DND-41 (cell line): ENCODE results near the gene SPIB.

ENCODE experiments used
- ATAC-seq: fragments of 200-7000 bp; cut with Tn5 transposase; 3 replicates; pipeline ENCODE4 v1.9.1; 2021; ENCODE audit warnings: low read depth; ENCODE audit not compliant: insufficient read depth
- DNase-seq: peaks from one replicate; pipeline ENCODE4 v3.0.0-alpha.2; 2020
- H2AFZ ChIP-seq: 2 replicates; pipeline ENCODE4 v1.6.0; 2012; ENCODE audit warnings: low read depth, low read length
- H3K27ac ChIP-seq: 2 replicates; pipeline ENCODE4 v1.5.1; 2012; ENCODE audit warnings: low read length, inconsistent platforms
- H3K27me3 ChIP-seq: fragments of 200-600 bp; sonication (generic); 2 replicates; pipeline ENCODE4 v1.6.0; 2012; ENCODE audit warnings: low read length, mild to moderate bottlenecking, inconsistent platforms; ENCODE audit not compliant: insufficient read depth, poor library complexity
- H3K36me3 ChIP-seq: 2 replicates; pipeline ENCODE4 v1.5.1; 2012; ENCODE audit warnings: low read length, inconsistent platforms; ENCODE audit not compliant: insufficient read depth
- H3K4me1 ChIP-seq: 2 replicates; pipeline ENCODE4 v1.5.1; 2012; ENCODE audit warnings: mild to moderate bottlenecking, low read length; ENCODE audit not compliant: insufficient read depth
- H3K4me2 ChIP-seq: 2 replicates; pipeline ENCODE4 v1.6.0; 2012; ENCODE audit warnings: mild to moderate bottlenecking, moderate library complexity, low read length, inconsistent platforms; ENCODE audit not compliant: insufficient read depth
- H3K4me3 ChIP-seq, 2 experiments: fragments of 200-600 bp in 1 of 2; shearing (Covaris generic) in 1 of 2; 2 replicates each; pipeline ENCODE4 v1.5.1; 2012 to 2016; ENCODE audit warnings: inconsistent platforms in 2 of 2, low read length in 2 of 2, mild to moderate bottlenecking in 2 of 2, low read depth in 1 of 2, moderate library complexity in 1 of 2
- H3K79me2 ChIP-seq: 2 replicates; pipeline ENCODE4 v1.6.0; 2012; ENCODE audit warnings: low read length, inconsistent platforms; ENCODE audit not compliant: insufficient read depth
- H3K9ac ChIP-seq: 2 replicates; pipeline ENCODE4 v1.6.0; 2012; ENCODE audit warnings: low read depth, mild to moderate bottlenecking, inconsistent platforms, low read length, moderate library complexity
- H3K9me3 ChIP-seq: 2 replicates; pipeline ENCODE4 v1.5.1; 2012; ENCODE audit warnings: low read length, moderate library complexity, mild to moderate bottlenecking, inconsistent platforms; ENCODE audit not compliant: insufficient read depth, severe bottlenecking
- H4K20me1 ChIP-seq: 2 replicates; pipeline ENCODE4 v1.6.0; 2012; ENCODE audit warnings: low read length; ENCODE audit not compliant: insufficient read depth
- EZH2 ChIP-seq: IDR thresholded peaks from 3 replicates; pipeline ENCODE4 v1.6.1; 2012; ENCODE audit warnings: borderline replicate concordance, low read depth, mild to moderate bottlenecking, moderate library complexity, low read length, inconsistent platforms; ENCODE audit not compliant: severe bottlenecking
- TF ChIP-seq, protein P1 (sequence below): IDR thresholded peaks from 2 replicates; pipeline ENCODE4 v1.5.1; 2012; ENCODE audit warnings: borderline replicate concordance, low read length, moderate library complexity, mild to moderate bottlenecking; ENCODE audit not compliant: poor library complexity, severe bottlenecking; ENCODE audit errors: extremely low read depth

The SPIB gene

DNA sequence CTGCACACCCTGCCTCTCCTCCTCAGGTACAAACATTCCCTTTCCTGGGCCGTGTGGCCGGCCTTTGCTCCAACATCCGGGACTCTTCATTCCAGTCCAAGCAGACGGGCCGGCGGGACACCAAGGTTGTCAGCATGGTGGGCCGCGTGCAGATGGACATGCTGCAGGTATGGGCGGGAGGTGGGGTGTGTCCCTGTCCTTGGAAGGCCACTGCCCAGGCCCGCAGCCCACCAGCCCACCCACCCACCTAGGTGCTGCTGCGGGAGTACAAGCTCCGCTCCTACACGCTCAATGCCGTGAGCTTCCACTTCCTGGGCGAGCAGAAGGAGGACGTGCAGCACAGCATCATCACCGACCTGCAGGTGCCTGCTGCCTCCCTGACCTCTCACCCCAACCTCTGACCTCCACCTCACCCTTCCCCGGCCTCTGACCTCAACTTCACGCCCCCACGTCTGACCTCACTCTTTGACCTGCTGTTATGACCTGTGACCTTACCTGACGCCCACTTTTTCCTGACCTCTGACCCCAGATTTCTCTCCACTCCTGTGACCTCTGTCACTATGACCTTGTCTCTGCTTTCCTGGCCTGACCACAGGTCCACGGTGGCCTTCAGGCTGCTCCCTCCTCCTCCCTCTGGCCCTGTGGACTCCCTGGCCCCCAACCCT is 12.4 kb upstream of the SPIB start:
- Histone ChIP-seq H2AFZ (no peak overlapping the region), H3K27me3 (no peaks in the 10 kb centered on the region), H3K4me1 (no peaks in the 10 kb centered on the region), H3K36me3 (peaks cover 88% of the 10 kb centered on the region), H3K9me3 (no peaks in the 10 kb centered on the region), H3K9ac (no peak overlapping the region), H3K27ac (no peak overlapping the region), H3K79me2 (no peaks in the 10 kb centered on the region), H4K20me1 (peaks cover 42% of the 10 kb centered on the region), H3K4me3 (no peak overlapping the region), H3K4me2 (no peak overlapping the region)
- ATAC-seq: no peak
- no peak for TF ChIP-seq EZH2
- TF ChIP-seq, protein P1, sequence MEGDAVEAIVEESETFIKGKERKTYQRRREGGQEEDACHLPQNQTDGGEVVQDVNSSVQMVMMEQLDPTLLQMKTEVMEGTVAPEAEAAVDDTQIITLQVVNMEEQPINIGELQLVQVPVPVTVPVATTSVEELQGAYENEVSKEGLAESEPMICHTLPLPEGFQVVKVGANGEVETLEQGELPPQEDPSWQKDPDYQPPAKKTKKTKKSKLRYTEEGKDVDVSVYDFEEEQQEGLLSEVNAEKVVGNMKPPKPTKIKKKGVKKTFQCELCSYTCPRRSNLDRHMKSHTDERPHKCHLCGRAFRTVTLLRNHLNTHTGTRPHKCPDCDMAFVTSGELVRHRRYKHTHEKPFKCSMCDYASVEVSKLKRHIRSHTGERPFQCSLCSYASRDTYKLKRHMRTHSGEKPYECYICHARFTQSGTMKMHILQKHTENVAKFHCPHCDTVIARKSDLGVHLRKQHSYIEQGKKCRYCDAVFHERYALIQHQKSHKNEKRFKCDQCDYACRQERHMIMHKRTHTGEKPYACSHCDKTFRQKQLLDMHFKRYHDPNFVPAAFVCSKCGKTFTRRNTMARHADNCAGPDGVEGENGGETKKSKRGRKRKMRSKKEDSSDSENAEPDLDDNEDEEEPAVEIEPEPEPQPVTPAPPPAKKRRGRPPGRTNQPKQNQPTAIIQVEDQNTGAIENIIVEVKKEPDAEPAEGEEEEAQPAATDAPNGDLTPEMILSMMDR: no peak
- no peak for DNase-seq

DNA sequence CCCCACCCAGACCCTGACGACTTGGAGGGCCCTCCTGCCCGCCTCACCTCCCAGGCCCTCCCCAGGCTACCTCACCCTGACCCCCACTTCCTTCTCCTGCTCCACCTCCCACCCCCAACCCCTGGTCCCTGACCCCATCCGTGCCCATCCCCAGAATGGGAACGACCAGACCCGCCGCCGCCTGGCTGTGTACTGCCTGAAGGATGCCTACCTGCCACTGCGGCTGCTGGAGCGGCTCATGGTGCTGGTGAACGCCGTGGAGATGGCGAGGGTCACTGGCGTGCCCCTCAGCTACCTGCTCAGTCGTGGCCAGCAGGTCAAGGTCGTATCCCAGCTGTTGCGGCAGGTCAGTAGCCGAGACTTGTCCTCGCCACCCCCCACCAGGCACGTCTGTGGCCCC is 11.9 kb upstream of the SPIB start:
- ATAC-seq: no peak
- Histone ChIP-seq H3K27ac (no peak overlapping the region), H3K27me3 (no peaks in the 10 kb centered on the region), H3K9ac (no peak overlapping the region), H3K9me3 (no peaks in the 10 kb centered on the region), H3K79me2 (no peaks in the 10 kb centered on the region), H4K20me1 (peaks cover 36% of the 10 kb centered on the region), H3K4me2 (no peak overlapping the region), H3K36me3 (peaks cover 85% of the 10 kb centered on the region), H2AFZ (no peak overlapping the region), H3K4me1 (no peaks in the 10 kb centered on the region), H3K4me3 (no peak overlapping the region)
- no peak for TF ChIP-seq EZH2
- TF ChIP-seq, protein P1: no peak
- DNase-seq: no peak

DNA sequence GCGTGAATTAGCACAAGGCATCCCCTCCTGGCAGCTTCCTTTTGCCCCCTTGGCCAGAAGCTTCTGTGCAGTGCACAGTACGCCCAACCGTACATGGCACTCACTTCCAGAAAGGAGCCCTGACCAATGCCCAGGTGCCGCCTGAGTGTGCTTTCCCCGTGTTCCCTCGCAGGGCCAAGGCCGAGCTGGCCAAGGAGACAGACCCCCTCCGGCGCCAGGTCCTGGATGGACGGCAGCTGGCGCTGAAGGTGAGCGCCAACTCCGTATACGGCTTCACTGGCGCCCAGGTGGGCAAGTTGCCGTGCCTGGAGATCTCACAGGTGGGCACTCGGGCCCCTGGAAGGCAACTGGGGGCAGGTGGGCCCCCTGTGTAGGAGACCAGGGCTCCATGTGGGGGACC is 9.4 kb upstream of the SPIB start:
- Histone ChIP-seq H3K4me3 (no peak overlapping the region), H3K4me2 (no peak overlapping the region), H3K79me2 (no peaks in the 10 kb centered on the region), H3K36me3 (peaks cover 84% of the 10 kb centered on the region), H3K27ac (no peak overlapping the region), H3K4me1 (no peaks in the 10 kb centered on the region), H3K9ac (no peak overlapping the region), H2AFZ (no peak overlapping the region), H4K20me1 (peaks cover 30% of the 10 kb centered on the region), H3K27me3 (no peaks in the 10 kb centered on the region), H3K9me3 (no peaks in the 10 kb centered on the region)
- ATAC-seq (no peak), DNase-seq (no peak)
- no peak for TF ChIP-seq EZH2
- TF ChIP-seq, protein P1: no peak
